ENCODE results near the gene NAP1L4.
A peak's percentile ranks its signal among the peaks of the same experiment; 100 is the strongest.

Gene NAP1L4

DNA sequence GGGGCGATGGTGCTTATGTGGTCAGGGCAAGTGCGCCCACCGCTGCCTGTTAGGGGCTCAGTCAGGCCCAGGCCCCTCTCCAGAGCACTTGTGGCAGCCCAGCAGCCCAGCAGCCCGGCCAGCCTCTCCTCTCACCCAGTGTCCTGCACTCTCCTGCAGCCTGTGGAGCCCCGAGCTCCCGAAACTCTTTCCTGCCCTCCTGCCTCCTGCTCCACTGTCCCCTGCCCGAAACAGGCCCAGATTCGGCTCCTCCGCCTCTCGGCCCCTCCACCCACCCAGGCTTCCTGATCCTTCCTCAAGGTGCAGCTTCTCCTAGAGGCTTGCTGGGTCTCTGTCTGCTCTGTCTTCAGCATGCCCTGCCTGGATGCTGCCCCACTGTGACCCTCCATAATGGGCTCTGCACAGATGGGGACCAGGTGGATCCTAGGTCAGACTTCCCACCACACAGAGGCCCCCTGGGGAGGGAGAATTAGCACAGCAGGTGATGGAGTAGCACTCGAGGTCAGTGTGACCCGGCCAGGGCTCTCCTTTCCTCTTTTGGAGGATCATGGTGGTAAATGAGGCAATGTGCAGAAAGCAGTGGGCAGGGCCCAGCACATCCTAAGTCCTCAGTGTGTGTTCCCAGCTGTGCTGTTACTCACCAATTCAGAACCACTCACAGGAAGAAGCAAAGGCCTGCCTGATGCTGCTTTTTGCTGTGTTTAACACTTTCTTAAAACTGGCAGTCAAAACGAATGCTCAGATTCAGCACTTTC lies 18.6 kb upstream of the NAP1L4 start:
- TF ChIP-seq ZBTB7A (IDR thresholded peaks at IDR 0.05; ENCODE audit: low read depth) (no peak), CEBPB (IDR thresholded peaks at IDR 0.05) (peak; percentile 45; the same call in 1 of the 2 replicates), TCF12 (IDR thresholded peaks at IDR 0.05; ENCODE audit: low read depth) (peak; percentile 95), CREB1 (IDR thresholded peaks at IDR 0.05; ENCODE audit: low read depth) (no peak), RAD21 (IDR thresholded peaks at IDR 0.05; ENCODE audit: low read depth) (no peak), MAX (IDR thresholded peaks at IDR 0.05) (peak; percentile 34; the same call in 1 of the 2 replicates), FOXM1 (IDR thresholded peaks at IDR 0.05; ENCODE audit: borderline replicate concordance, low read depth) (peak; percentile 72; the same call in 1 of the 2 replicates), TEAD4 (IDR thresholded peaks at IDR 0.05) (peak; percentile 49), EGR1 (IDR thresholded peaks at IDR 0.05) (no peak), NFIC (IDR thresholded peaks at IDR 0.05) (peak; percentile 67), EP300 (IDR thresholded peaks at IDR 0.05; ENCODE audit: borderline replicate concordance) (peak; percentile 94), YY1 (IDR thresholded peaks at IDR 0.05; ENCODE audit: low read depth) (no peak), TAF1 (IDR thresholded peaks at IDR 0.05; ENCODE audit: low read depth) (no peak)
- TF ChIP-seq, protein P1, sequence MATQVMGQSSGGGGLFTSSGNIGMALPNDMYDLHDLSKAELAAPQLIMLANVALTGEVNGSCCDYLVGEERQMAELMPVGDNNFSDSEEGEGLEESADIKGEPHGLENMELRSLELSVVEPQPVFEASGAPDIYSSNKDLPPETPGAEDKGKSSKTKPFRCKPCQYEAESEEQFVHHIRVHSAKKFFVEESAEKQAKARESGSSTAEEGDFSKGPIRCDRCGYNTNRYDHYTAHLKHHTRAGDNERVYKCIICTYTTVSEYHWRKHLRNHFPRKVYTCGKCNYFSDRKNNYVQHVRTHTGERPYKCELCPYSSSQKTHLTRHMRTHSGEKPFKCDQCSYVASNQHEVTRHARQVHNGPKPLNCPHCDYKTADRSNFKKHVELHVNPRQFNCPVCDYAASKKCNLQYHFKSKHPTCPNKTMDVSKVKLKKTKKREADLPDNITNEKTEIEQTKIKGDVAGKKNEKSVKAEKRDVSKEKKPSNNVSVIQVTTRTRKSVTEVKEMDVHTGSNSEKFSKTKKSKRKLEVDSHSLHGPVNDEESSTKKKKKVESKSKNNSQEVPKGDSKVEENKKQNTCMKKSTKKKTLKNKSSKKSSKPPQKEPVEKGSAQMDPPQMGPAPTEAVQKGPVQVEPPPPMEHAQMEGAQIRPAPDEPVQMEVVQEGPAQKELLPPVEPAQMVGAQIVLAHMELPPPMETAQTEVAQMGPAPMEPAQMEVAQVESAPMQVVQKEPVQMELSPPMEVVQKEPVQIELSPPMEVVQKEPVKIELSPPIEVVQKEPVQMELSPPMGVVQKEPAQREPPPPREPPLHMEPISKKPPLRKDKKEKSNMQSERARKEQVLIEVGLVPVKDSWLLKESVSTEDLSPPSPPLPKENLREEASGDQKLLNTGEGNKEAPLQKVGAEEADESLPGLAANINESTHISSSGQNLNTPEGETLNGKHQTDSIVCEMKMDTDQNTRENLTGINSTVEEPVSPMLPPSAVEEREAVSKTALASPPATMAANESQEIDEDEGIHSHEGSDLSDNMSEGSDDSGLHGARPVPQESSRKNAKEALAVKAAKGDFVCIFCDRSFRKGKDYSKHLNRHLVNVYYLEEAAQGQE (IDR thresholded peaks at IDR 0.05; ENCODE audit: low read depth): no peak
- TF ChIP-seq, protein P2, sequence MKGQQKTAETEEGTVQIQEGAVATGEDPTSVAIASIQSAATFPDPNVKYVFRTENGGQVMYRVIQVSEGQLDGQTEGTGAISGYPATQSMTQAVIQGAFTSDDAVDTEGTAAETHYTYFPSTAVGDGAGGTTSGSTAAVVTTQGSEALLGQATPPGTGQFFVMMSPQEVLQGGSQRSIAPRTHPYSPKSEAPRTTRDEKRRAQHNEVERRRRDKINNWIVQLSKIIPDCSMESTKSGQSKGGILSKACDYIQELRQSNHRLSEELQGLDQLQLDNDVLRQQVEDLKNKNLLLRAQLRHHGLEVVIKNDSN (IDR thresholded peaks at IDR 0.05): no peak

DNA sequence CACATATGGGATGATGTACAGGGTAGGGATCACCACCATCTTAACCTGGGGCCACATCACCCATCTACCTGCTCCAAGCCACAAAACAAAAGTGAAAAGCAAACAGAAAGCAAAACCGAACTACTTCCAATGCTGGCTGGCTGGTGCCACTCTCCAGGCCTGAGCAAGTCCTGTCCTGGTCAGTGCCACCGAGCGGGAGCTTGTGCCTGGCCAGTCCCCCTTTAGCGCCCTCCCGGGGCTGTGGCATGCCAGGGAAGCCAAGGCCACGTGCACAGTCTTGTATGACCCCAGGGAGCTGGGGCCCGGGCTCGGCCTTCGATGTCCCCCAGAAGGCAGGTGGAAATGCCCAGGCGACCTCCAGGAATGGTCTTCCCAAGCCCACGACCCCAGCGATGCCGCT lies 17.9 kb upstream of the NAP1L4 start:
- TF ChIP-seq EP300 (IDR thresholded peaks at IDR 0.05; ENCODE audit: borderline replicate concordance) (no peak), TAF1 (IDR thresholded peaks at IDR 0.05; ENCODE audit: low read depth) (no peak), YY1 (IDR thresholded peaks at IDR 0.05; ENCODE audit: low read depth) (no peak), TEAD4 (IDR thresholded peaks at IDR 0.05) (no peak), FOXM1 (IDR thresholded peaks at IDR 0.05; ENCODE audit: borderline replicate concordance, low read depth) (no peak), MAX (IDR thresholded peaks at IDR 0.05) (no peak)
- TF ChIP-seq, protein P2 (IDR thresholded peaks at IDR 0.05): no peak

- no peak for TF ChIP-seq ZBTB7A (IDR thresholded peaks at IDR 0.05; ENCODE audit: low read depth)
- no peak for TF ChIP-seq CEBPB (IDR thresholded peaks at IDR 0.05)
- TF ChIP-seq, protein P1 (IDR thresholded peaks at IDR 0.05; ENCODE audit: low read depth): no peak
- no peak for TF ChIP-seq MAX (IDR thresholded peaks at IDR 0.05)
- TF ChIP-seq FOXM1 (IDR thresholded peaks at IDR 0.05; ENCODE audit: borderline replicate concordance, low read depth): no peak
- no peak for TF ChIP-seq TCF12 (IDR thresholded peaks at IDR 0.05; ENCODE audit: low read depth)
- no peak for TF ChIP-seq NFIC (IDR thresholded peaks at IDR 0.05)
- no peak for TF ChIP-seq EP300 (IDR thresholded peaks at IDR 0.05; ENCODE audit: borderline replicate concordance)
- TF ChIP-seq TEAD4 (IDR thresholded peaks at IDR 0.05): no peak
- no peak for TF ChIP-seq TAF1 (IDR thresholded peaks at IDR 0.05; ENCODE audit: low read depth)
- no peak for TF ChIP-seq RAD21 (IDR thresholded peaks at IDR 0.05; ENCODE audit: low read depth)
- no peak for TF ChIP-seq CREB1 (IDR thresholded peaks at IDR 0.05; ENCODE audit: low read depth)
- TF ChIP-seq EGR1 (IDR thresholded peaks at IDR 0.05): no peak
- no peak for TF ChIP-seq YY1 (IDR thresholded peaks at IDR 0.05; ENCODE audit: low read depth)
- TF ChIP-seq, protein P2 (IDR thresholded peaks at IDR 0.05): no peak
Observed at GRCh38 chr11:3009481-3009880, 17.4 kb upstream of the NAP1L4 start.

- TF ChIP-seq ZBTB7A (IDR thresholded peaks at IDR 0.05; ENCODE audit: low read depth): no peak
- TF ChIP-seq, protein P1 (IDR thresholded peaks at IDR 0.05; ENCODE audit: low read depth): no peak
- no peak for TF ChIP-seq FOXM1 (IDR thresholded peaks at IDR 0.05; ENCODE audit: borderline replicate concordance, low read depth)
- no peak for TF ChIP-seq EGR1 (IDR thresholded peaks at IDR 0.05)
- TF ChIP-seq CREB1 (IDR thresholded peaks at IDR 0.05; ENCODE audit: low read depth): no peak
- TF ChIP-seq MAX (IDR thresholded peaks at IDR 0.05): no peak
- no peak for TF ChIP-seq NFIC (IDR thresholded peaks at IDR 0.05)
- no peak for TF ChIP-seq EP300 (IDR thresholded peaks at IDR 0.05; ENCODE audit: borderline replicate concordance)
- no peak for TF ChIP-seq YY1 (IDR thresholded peaks at IDR 0.05; ENCODE audit: low read depth)
- TF ChIP-seq TAF1 (IDR thresholded peaks at IDR 0.05; ENCODE audit: low read depth): no peak
- no peak for TF ChIP-seq TCF12 (IDR thresholded peaks at IDR 0.05; ENCODE audit: low read depth)
- TF ChIP-seq, protein P2 (IDR thresholded peaks at IDR 0.05): no peak
- no peak for TF ChIP-seq RAD21 (IDR thresholded peaks at IDR 0.05; ENCODE audit: low read depth)
- TF ChIP-seq TEAD4 (IDR thresholded peaks at IDR 0.05): no peak
- TF ChIP-seq CEBPB (IDR thresholded peaks at IDR 0.05): no peak
Observed at GRCh38 chr11:3008746-3009336, 16.7 kb upstream of the NAP1L4 start.

Measured in Ishikawa (cell line).